ENCODE data around the gene SNX9. TPM values are rescaled to one million over a fixed set of nuclear protein-coding genes. Genes with fewer than 3 reads are reported as not detected.

SNX9 gene
- total and polyA plus RNA-seq, 2 of the 4 experiments (the other 2 are of a cell fraction), result 35.3 to 41.2 TPM

- Histone ChIP-seq H3K14ac (replicated peaks; ENCODE audit: low read depth, low read length) (peak within 1 kb of the TSS; percentile 88), H2AFZ (replicated peaks; ENCODE audit: low read length, poor library complexity) (peak within 1 kb of the TSS; percentile 91), H3K9ac (ENCODE audit: low read depth, low read length) (peak within 1 kb of the TSS; percentile 83), H4K20me1 (ENCODE audit: insufficient read depth, low read length) (peaks cover 28% of the 10 kb centered on the region), H2BK20ac (ENCODE audit: low read depth, low read length) (peak within 1 kb of the TSS; percentile 86), H4K5ac (ENCODE audit: low read depth, low read length) (peak within 1 kb of the TSS; percentile 72), H3K27ac (ENCODE audit: insufficient read depth, low read length) (peak within 1 kb of the TSS; percentile 65), H2BK5ac (ENCODE audit: low read depth, low read length, poor library complexity, severe bottlenecking) (peak within 1 kb of the TSS; percentile 75), H3K36me3 (ENCODE audit: control insufficient read depth, insufficient read depth, low read length) (no peaks in the 10 kb centered on the region; the same call in 1 of the 2 replicates), H4K8ac (ENCODE audit: low read depth in 2 of 2, low read length in 2 of 2) (peak within 1 kb of the TSS; percentile 92 to 97), H4K91ac (ENCODE audit: insufficient read depth, low read depth, low read length) (peak within 1 kb of the TSS; percentile 94), H3K4me2 (ENCODE audit: low read depth, low read length) (peak within 1 kb of the TSS; percentile 84), H3K27me3 (ENCODE audit: control insufficient read depth, insufficient read depth, low read length) (no peaks in the 10 kb centered on the region), H3K4me1 (ENCODE audit: control insufficient read depth, insufficient read depth, low read length) (peaks cover 31% of the 10 kb centered on the region), H2BK120ac (ENCODE audit: low read depth, low read length) (peak within 1 kb of the TSS; percentile 97), H3K4me3 (ENCODE audit: insufficient read depth, low read depth, low read length) (peak within 1 kb of the TSS; percentile 73), H3K56ac (ENCODE audit: extremely low read depth, insufficient read depth, low read length) (peak within 1 kb of the TSS; percentile 82; the same call in 1 of the 2 replicates), H2AK5ac (ENCODE audit: low read depth, low read length) (peak within 1 kb of the TSS; percentile 96), H3K23ac (ENCODE audit: low read depth, low read length) (peak within 1 kb of the TSS; percentile 86), H3K79me1 (ENCODE audit: low read depth in 1 of 2, low read length in 2 of 2) (peaks cover 9 to 29% of the 10 kb centered on the region in 2 experiments), H3K9me1 (ENCODE audit: insufficient read depth, low read length) (peaks cover 13% of the 10 kb centered on the region), H3K18ac (ENCODE audit: low read depth, low read length) (peak within 1 kb of the TSS; percentile 64), H2AK9ac (replicated peaks; ENCODE audit: low read depth, low read length, poor library complexity) (peak within 1 kb of the TSS; percentile 95), H3K9me3 (ENCODE audit: control insufficient read depth, insufficient read depth, low read length) (no peaks in the 10 kb centered on the region), H3K4ac (ENCODE audit: low read depth, low read length) (peak within 1 kb of the TSS; percentile 96), H2BK15ac (ENCODE audit: low read depth, low read length) (peak within 1 kb of the TSS; percentile 90)
- BruUV-seq (replicated peaks), result no TSS peak
- ChIA-PET POLR2A (ENCODE audit: unreplicated experiment) (interaction anchor here (0.6 kb wide), 1 partner anchor 45 kb away, joined by 3 read pairs; no protein-coding TSS in a partner anchor), CTCF (no interaction called here)
- in situ Hi-C loops (cut with MboI; ENCODE audit: low sequenced_read_pairs), result no loop called here
- 1% methylated on average over 33 of the region's 86 CpGs; no CpG with 5 or more reads in 1 of the 2 experiments for WGBS, 2 experiments (ENCODE audit: extremely low coverage in 2 of 2, insufficient read length in 1 of 2)
- dilution Hi-C loops (cut with HindIII; ENCODE audit: low sequenced_read_pairs, unreplicated experiment), result no loop called here
- peak; percentile 83 for DNase-seq
- intact Hi-C loops (cut with micrococcal nuclease), result loop anchor here (2.0 to 5.0 kb wide), 3 partner anchors 43 to 75 kb away; no protein-coding TSS in a partner anchor
- TF ChIP-seq POLR2A (IDR thresholded peaks at IDR 0.05; ENCODE audit: low read depth, low read length) (peak; percentile 78), RAD21 (IDR thresholded peaks at IDR 0.05; ENCODE audit: low read length) (0 out of 2 replicates have a peak, but pooled peaks have one; percentile 2), RFX5 (IDR thresholded peaks at IDR 0.05; ENCODE audit: low read depth, low read length) (no peak), MAFK (IDR thresholded peaks at IDR 0.05; ENCODE audit: low read depth, low read length) (no peak), USF2 (IDR thresholded peaks at IDR 0.05; ENCODE audit: low read depth, low read length) (no peak), RCOR1 (IDR thresholded peaks at IDR 0.05; ENCODE audit: insufficient replicate concordance, low read length) (peak; percentile 11), MXI1 (IDR thresholded peaks at IDR 0.05; ENCODE audit: borderline replicate concordance, low read depth, low read length) (peak; percentile 28; the same call in 1 of the 2 replicates), CTCF (conservative IDR thresholded peaks at IDR 0.05; ENCODE audit: low read depth, low read length) (peak; percentile 47), SMC3 (IDR thresholded peaks at IDR 0.05; ENCODE audit: low read depth, low read length) (peak; percentile 15; the same call in 1 of the 2 replicates), ELK1 (IDR thresholded peaks at IDR 0.05; ENCODE audit: borderline replicate concordance, low read depth, low read length) (peak; percentile 93), CHD1 (IDR thresholded peaks at IDR 0.05; ENCODE audit: low read depth, low read length) (no peak), MAZ (IDR thresholded peaks at IDR 0.05; ENCODE audit: borderline replicate concordance, low read depth, low read length) (peak; percentile 92)
- peak; percentile 92 for ATAC-seq (ENCODE audit: low read depth)
Measured at GRCh38 chr6:157981395-157982101, 158.5 kb downstream of the SNX9 start, which contains the start of gene SYNJ2. SYNJ2 (plus strand) TSS chr6:157981863; CDS start chr6:157981962, 99 bp downstream.

All from IMR-90 (cell line).